GM23248 (cell line): Measurements from ENCODE around the gene MAP3K7CL.

ENCODE experiments used
- EZH2 ChIP-seq: fragments of 200-600 bp; sonication (generic); IDR thresholded peaks from 2 replicates; pipeline ENCODE4 v1.6.1; 2018; ENCODE audit warnings: antibody characterized with exemption, mild to moderate bottlenecking; ENCODE audit not compliant: insufficient read depth, poor library complexity, severe bottlenecking
- EZH2phosphoT487 ChIP-seq: fragments of 200-600 bp; sonication (generic); IDR thresholded peaks from 2 replicates; pipeline ENCODE4 v1.6.1; 2018; ENCODE audit warnings: antibody characterized with exemption, moderate library complexity, mild to moderate bottlenecking, low read depth; ENCODE audit not compliant: insufficient read depth

- TF ChIP-seq EZH2 (no peak), EZH2phosphoT487 (no peak)
Observed at GRCh38 chr21:29133241-29133640, 2.8 kb downstream of the MAP3K7CL start.
